GM18498 (cell line): Measurements from ENCODE around the gene CGAS.
"Not testable (repeated sequence)": the region's sequence is repeated elsewhere in the genome, so short reads cannot be mapped to it uniquely, and the experiment has no call there.

Experiments used
- ATAC-seq: cut with Tn5 transposase; IDR thresholded peaks from one replicate; pipeline ENCODE4 v1.9.1; 2021; ENCODE audit warnings: mild to moderate bottlenecking, moderate library complexity; ENCODE audit not compliant: unreplicated experiment

The CGAS gene

GRCh38 chr6:73452107-73452461 lies at the start of gene CGAS:
Gene CGAS, minus strand, starts transcription at chr6:73452297. Its CDS starts 116 bp downstream, at chr6:73452181.
- ATAC-seq = peak; percentile 73

- no peak for ATAC-seq
Observed at GRCh38 chr6:73497915-73498314, 45.8 kb upstream of the CGAS start.

GRCh38 chr6:73491377-73491776 lies 39.3 kb upstream of the CGAS start:
- ATAC-seq = no peak

- no peak for ATAC-seq
Observed at GRCh38 chr6:73487473-73487872, 35.4 kb upstream of the CGAS start.

- ATAC-seq = no peak
Observed at GRCh38 chr6:73484438-73484837, 32.3 kb upstream of the CGAS start.

GRCh38 chr6:73481969-73482368 lies 29.9 kb upstream of the CGAS start:
- ATAC-seq = no peak

GRCh38 chr6:73477407-73477806 lies 25.3 kb upstream of the CGAS start:
- no peak for ATAC-seq

GRCh38 chr6:73476723-73477122 lies 24.6 kb upstream of the CGAS start:
- ATAC-seq = no peak

GRCh38 chr6:73471686-73472290 lies 19.7 kb upstream of the CGAS start:
- ATAC-seq = peak; percentile 94

- peak; percentile 97 for ATAC-seq
Observed at GRCh38 chr6:73461537-73462350, 9.6 kb upstream of the CGAS start, which contains the start of gene MTO1. Gene MTO1, plus strand, starts transcription at chr6:73461737. Its CDS starts 118 bp downstream, at chr6:73461855.

GRCh38 chr6:73460056-73460455 lies 8.0 kb upstream of the CGAS start:
- ATAC-seq = no peak

- ATAC-seq = not testable (repeated sequence)
Observed at GRCh38 chr6:73459474-73459873, 7.4 kb upstream of the CGAS start.

GRCh38 chr6:73455865-73456629 lies 4.0 kb upstream of the CGAS start:
- no peak for ATAC-seq

- ATAC-seq = peak; percentile 66
Observed at GRCh38 chr6:73451223-73452106, 632 bp downstream of the CGAS start.

GRCh38 chr6:73443555-73443954 lies 8.5 kb downstream of the CGAS start:
- no peak for ATAC-seq

- ATAC-seq = no peak
Observed at GRCh38 chr6:73435236-73435635, 16.9 kb downstream of the CGAS start.

GRCh38 chr6:73421534-73421933 lies 30.6 kb downstream of the CGAS start:
- ATAC-seq = no peak

GRCh38 chr6:73418081-73418741 lies 33.9 kb downstream of the CGAS start:
- no peak for ATAC-seq

GRCh38 chr6:73413102-73413501 lies 39.0 kb downstream of the CGAS start:
- ATAC-seq = no peak

GRCh38 chr6:73409395-73409794 lies 42.7 kb downstream of the CGAS start:
- ATAC-seq = no peak
